OCI-LY7 (cell line): Measurements from ENCODE around the gene CCDC178. TPM values are rescaled to one million over a fixed set of nuclear protein-coding genes. Genes with fewer than 3 reads are reported as not detected.

Experiments
- BruUV-seq: library from RNA; stranded (reverse); fragments of 400-500 nt; replicated peaks from 2 replicates; lab custom pipeline; 2021; lab: Mats Ljungman, UMichigan
- CTCF ChIA-PET: fragments of 300-600 bp; sonication (Branson Sonifier 250); formaldehyde crosslinking; loops from one replicate; lab custom pipeline; 2022; ENCODE audit warnings: antibody characterized with exemption; ENCODE audit not compliant: unreplicated experiment; lab: Charles Lee
- POLR2A ChIA-PET: fragments of 300-600 bp; sonication (Branson Sonifier 250); formaldehyde crosslinking; loops from one replicate; lab custom pipeline; 2022; ENCODE audit warnings: antibody characterized with exemption; lab: Charles Lee
- DNase-seq: peaks from one replicate; pipeline ENCODE4 v3.0.0-alpha.2; 2015; ENCODE audit warnings: low spot score
- H2AFZ ChIP-seq: fragments of 200-600 bp; sonication (generic), shearing (Covaris generic); 2 replicates; pipeline ENCODE4 v1.6.1; 2014; ENCODE audit warnings: mild to moderate bottlenecking, antibody characterized with exemption, low read length, moderate library complexity
- H3K27ac ChIP-seq: fragments of 200-600 bp; sonication (generic); 2 replicates; pipeline ENCODE4 v1.5.1; 2014; ENCODE audit warnings: mixed run types, low read depth, mild to moderate bottlenecking, moderate library complexity, low read length, inconsistent platforms; ENCODE audit not compliant: poor library complexity, severe bottlenecking
- H3K36me3 ChIP-seq: fragments of 200-600 bp; sonication (generic); 2 replicates; pipeline ENCODE4 v1.6.1; 2014; ENCODE audit warnings: mild to moderate bottlenecking, antibody characterized with exemption, low read length, moderate library complexity, mixed read lengths; ENCODE audit not compliant: insufficient read depth
- H3K4me1 ChIP-seq: fragments of 200-600 bp; sonication (generic); 2 replicates; pipeline ENCODE4 v1.5.1; 2014; ENCODE audit warnings: mild to moderate bottlenecking, low read length; ENCODE audit not compliant: insufficient read depth, poor library complexity, severe bottlenecking
- H3K4me2 ChIP-seq: fragments of 200-600 bp; sonication (generic); 2 replicates; pipeline ENCODE4 v1.6.1; 2014; ENCODE audit warnings: mild to moderate bottlenecking, low read length
- H3K4me3 ChIP-seq: fragments of 200-600 bp; sonication (generic); 2 replicates; pipeline ENCODE4 v1.5.1; 2014; ENCODE audit warnings: mild to moderate bottlenecking, low read depth, low read length; ENCODE audit not compliant: poor library complexity, severe bottlenecking
- H3K79me2 ChIP-seq: fragments of 200-600 bp; sonication (generic); 2 replicates; pipeline ENCODE4 v1.6.1; 2016; ENCODE audit warnings: low read depth, mild to moderate bottlenecking, low read length, moderate library complexity, mixed read lengths; ENCODE audit not compliant: insufficient read depth
- H3K9me2 ChIP-seq: fragments of 200-600 bp; sonication (generic); 2 replicates; pipeline ENCODE4 v1.6.1; 2016; ENCODE audit warnings: mild to moderate bottlenecking, low read length, mixed read lengths; ENCODE audit not compliant: insufficient read depth
- H3K9me3 ChIP-seq: fragments of 200-600 bp; sonication (generic); 2 replicates; pipeline ENCODE4 v1.6.1; 2014; ENCODE audit warnings: mild to moderate bottlenecking, mixed run types, low read length, mixed read lengths
- H4K20me1 ChIP-seq: fragments of 200-600 bp; sonication (generic); 2 replicates; pipeline ENCODE4 v1.6.1; 2014; ENCODE audit warnings: mild to moderate bottlenecking, antibody characterized with exemption, low read length, moderate library complexity, mixed read lengths; ENCODE audit not compliant: insufficient read depth
- EZH2phosphoT487 ChIP-seq: fragments of 200-600 bp; sonication (generic); IDR thresholded peaks from 2 replicates; pipeline ENCODE4 v1.6.1; 2018; ENCODE audit warnings: low read depth, borderline replicate concordance, mild to moderate bottlenecking, mixed run types, antibody characterized with exemption, low read length, moderate library complexity, mixed read lengths
- intact Hi-C: fragments of 100-400 bp; cut with micrococcal nuclease; formaldehyde crosslinking; loops from one replicate; pipeline ENCODE4 v1.10.0; 2022; ENCODE audit not compliant: unreplicated experiment
- total RNA-seq, 2 experiments: library from RNA; depleted of rRNA in 1 of 2; stranded (reverse); fragments of >200 nt in 1 of 2; shearing (Covaris generic) in 1 of 2; gene quantifications; 2 replicates each; pipeline ENCODE4 v1.2.3, GENCODE V29; 2014 to 2022
- TF ChIP-seq, protein P1 (sequence below): fragments of 200-600 bp; sonication (generic); conservative IDR thresholded peaks from 2 replicates; pipeline ENCODE4 v1.5.1; 2014; ENCODE audit warnings: mild to moderate bottlenecking, antibody characterized with exemption, low read length, moderate library complexity, mixed read lengths

Gene CCDC178
- total RNA-seq, 2 experiments from 2014 or later: not detected

DNA sequence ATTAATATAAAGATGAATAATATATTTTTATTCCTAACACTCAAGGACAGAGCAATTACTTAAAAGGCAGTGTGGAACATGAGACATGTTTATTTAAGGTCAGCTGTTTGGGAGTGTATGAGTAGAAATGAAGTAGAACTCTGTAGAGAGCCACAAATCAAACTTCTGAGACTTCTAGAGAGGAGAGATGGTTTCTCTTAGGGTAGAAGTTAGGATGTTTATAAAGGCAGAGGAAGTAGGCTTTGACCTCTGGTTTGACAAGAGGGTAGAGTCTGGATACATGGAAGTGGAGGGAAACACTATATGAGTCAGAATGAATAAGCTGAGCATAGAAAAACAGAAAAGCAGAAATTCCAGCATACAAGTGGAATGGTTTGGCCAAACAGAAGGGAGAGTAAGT, 405.6 kb downstream of the CCDC178 start:
- ChIA-PET POLR2A (no interaction called here), CTCF (no interaction called here)
- H4K20me1 ChIP-seq: no peaks in the 10 kb centered on the region
- no peaks in the 10 kb centered on the region for H3K4me1 ChIP-seq
- H3K79me2 ChIP-seq: no peaks in the 10 kb centered on the region
- H3K4me3 ChIP-seq: no peak overlapping the region
- TF ChIP-seq EZH2phosphoT487: no peak
- BruUV-seq: no TSS peak
- no peak for DNase-seq
- H3K9me2 ChIP-seq: no peaks in the 10 kb centered on the region
- no peak overlapping the region for H2AFZ ChIP-seq
- intact Hi-C loops: loop anchor here (10.0 kb wide), 1 partner anchor 60 kb away; no protein-coding TSS in a partner anchor
- no peaks in the 10 kb centered on the region for H3K9me3 ChIP-seq
- H3K36me3 ChIP-seq: no peaks in the 10 kb centered on the region
- no peak overlapping the region for H3K4me2 ChIP-seq
- no peak overlapping the region for H3K27ac ChIP-seq

DNA sequence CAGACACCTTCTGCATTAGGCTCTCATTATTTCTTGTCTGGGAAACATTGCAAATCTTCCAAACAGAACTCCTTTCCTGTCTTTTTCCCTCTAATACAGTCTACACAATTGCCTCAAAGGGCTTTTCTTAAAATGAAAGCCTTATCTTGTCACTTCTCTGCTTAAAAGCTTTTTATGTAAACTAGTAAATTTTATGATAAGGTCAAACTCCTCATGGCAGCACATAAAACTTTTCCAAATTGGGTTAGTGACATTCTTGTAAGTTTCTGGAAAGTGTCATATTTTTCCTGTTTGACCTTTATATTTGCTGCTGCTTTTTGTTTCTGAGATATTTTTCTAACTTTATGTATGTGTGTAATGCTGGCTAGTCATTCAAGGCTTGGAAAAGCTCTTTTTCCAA, 406.3 kb downstream of the CCDC178 start:
- H3K4me3 ChIP-seq: no peak overlapping the region
- H3K9me3 ChIP-seq: no peaks in the 10 kb centered on the region
- H3K79me2 ChIP-seq: no peaks in the 10 kb centered on the region
- no peaks in the 10 kb centered on the region for H3K4me1 ChIP-seq
- no peaks in the 10 kb centered on the region for H3K9me2 ChIP-seq
- CTCF ChIA-PET: no interaction called here
- H3K36me3 ChIP-seq: no peaks in the 10 kb centered on the region
- DNase-seq: no peak
- no TSS peak for BruUV-seq
- no peak overlapping the region for H3K4me2 ChIP-seq
- no peaks in the 10 kb centered on the region for H4K20me1 ChIP-seq
- intact Hi-C loops: loop anchor here (10.0 kb wide), 1 partner anchor 61 kb away; no protein-coding TSS in a partner anchor
- no peak overlapping the region for H2AFZ ChIP-seq
- H3K27ac ChIP-seq: no peak overlapping the region
- POLR2A ChIA-PET: no interaction called here
- no peak for TF ChIP-seq EZH2phosphoT487
- TF ChIP-seq, protein P1, sequence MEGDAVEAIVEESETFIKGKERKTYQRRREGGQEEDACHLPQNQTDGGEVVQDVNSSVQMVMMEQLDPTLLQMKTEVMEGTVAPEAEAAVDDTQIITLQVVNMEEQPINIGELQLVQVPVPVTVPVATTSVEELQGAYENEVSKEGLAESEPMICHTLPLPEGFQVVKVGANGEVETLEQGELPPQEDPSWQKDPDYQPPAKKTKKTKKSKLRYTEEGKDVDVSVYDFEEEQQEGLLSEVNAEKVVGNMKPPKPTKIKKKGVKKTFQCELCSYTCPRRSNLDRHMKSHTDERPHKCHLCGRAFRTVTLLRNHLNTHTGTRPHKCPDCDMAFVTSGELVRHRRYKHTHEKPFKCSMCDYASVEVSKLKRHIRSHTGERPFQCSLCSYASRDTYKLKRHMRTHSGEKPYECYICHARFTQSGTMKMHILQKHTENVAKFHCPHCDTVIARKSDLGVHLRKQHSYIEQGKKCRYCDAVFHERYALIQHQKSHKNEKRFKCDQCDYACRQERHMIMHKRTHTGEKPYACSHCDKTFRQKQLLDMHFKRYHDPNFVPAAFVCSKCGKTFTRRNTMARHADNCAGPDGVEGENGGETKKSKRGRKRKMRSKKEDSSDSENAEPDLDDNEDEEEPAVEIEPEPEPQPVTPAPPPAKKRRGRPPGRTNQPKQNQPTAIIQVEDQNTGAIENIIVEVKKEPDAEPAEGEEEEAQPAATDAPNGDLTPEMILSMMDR: no peak

DNA sequence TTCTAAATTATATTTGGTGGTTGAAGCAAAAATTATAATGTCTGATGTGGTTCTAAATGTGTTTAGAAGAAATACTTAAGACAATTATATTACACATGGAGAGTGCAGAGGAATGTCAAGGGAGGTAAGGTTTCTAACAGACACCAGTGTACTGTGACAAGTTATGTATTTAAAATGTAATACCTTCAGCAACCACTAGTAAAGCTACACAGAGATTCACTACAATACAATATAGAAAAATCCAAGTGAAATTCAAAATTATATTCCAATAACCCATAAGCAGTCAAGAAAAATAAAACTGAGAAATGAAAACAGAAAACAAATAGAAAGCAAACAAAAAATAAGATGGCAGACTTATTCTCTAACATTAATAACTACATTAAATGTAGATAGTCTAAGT, 418.2 kb downstream of the CCDC178 start:
- POLR2A ChIA-PET: no interaction called here
- H3K9me2 ChIP-seq: no peaks in the 10 kb centered on the region
- H3K79me2 ChIP-seq: no peaks in the 10 kb centered on the region
- no peak overlapping the region for H3K4me2 ChIP-seq
- H3K36me3 ChIP-seq: no peaks in the 10 kb centered on the region
- no TSS peak for BruUV-seq
- H3K9me3 ChIP-seq: no peaks in the 10 kb centered on the region
- intact Hi-C loops: no loop called here
- TF ChIP-seq EZH2phosphoT487: no peak
- TF ChIP-seq, protein P1: peak; percentile 46
- H4K20me1 ChIP-seq: no peaks in the 10 kb centered on the region
- H2AFZ ChIP-seq: no peak overlapping the region
- H3K27ac ChIP-seq: no peak overlapping the region
- no peak overlapping the region for H3K4me3 ChIP-seq
- DNase-seq: no peak
- CTCF ChIA-PET: no interaction called here
- no peaks in the 10 kb centered on the region for H3K4me1 ChIP-seq
